Stimulated activated CD4-positive, alpha-beta T cell treated with anti-CD3 and anti-CD28 coated beads, Interleukin-4, amount 100 ng/mL, for 48 hours (primary cell): Measurements from ENCODE around the gene CUEDC1.
A peak's percentile ranks its signal among the peaks of the same experiment; 100 is the strongest.
"Not testable (repeated sequence)": the region's sequence is repeated elsewhere in the genome, so short reads cannot be mapped to it uniquely, and the experiment has no call there.

Source experiments
- DNase-seq, 2 donors: peaks; one replicate each; pipeline ENCODE4 v3.0.0-alpha.2; 2020; ENCODE audit warnings: low read depth in 2 of 2

The CUEDC1 gene

GRCh38 chr17:57861790-57862693 is 93.2 kb downstream of the CUEDC1 start:
- no peak for DNase-seq

DNA sequence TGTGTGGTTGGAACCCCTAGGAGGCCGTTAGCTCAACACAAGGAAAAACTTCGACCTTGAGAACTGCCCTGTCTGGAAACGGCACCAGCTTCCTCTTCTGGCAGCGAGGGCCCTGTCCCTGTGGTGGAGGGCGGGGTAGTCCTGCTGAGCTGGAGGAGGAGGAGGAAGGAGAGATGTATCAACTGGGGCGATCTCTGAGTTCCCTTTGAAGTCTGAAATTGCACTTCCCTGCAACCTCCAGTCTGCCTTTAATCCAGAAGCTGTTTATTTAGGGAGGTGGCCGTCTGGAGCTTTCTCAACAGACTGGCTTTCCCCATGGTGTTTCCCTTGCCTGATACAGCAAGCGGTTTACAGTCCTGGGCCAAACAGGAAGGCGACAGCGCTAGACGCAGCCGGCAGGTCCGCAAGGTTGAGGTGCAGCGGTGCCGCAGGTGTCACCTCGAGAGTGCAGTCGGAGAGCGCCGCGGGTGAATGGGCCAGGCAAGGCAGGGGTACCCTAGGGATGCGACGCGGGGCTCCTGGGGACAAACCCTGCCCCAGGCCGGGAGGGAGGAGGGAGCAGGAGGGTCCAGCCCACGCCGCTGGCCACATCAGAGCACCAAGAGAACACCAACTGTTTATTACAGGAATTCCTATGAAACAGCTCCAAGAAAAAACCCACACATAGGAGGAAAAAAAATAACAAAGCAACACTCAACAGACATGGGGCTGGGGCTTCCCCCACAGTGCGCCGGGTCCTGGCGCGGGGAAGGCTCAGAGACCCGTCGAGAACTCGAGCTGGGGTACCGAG is 94.0 kb downstream of the CUEDC1 start:
- no peak for DNase-seq

DNA sequence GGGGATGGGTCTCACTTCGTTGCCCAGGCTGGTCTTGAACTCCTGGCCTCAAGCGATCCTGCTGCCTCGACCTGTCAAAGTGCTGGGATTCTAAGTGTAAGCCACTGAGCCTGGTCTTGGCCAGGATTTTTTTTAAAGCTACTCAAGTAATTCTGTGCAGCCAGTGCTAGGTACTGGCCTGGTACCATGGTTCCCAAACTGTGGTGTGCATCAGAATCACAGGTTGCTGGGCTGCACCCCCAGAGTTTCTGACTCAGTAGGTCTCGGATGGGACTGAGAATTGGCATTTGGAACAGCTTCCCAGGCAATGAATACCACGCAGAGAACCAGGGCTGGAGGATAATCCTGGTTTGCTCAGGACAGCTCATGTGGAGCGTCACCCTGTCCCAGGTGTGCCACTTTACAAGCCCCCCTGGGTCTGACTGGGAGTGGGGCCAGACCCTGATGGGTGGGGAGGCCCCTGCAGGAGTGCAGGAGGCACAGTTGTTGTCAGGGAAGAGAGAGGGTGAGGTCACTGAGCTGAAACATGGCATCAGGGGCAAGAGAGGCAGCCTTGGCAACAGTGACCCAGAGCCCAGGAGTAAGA is 94.7 kb downstream of the CUEDC1 start:
- DNase-seq: no peak

GRCh38 chr17:57859601-57860413 is 95.4 kb downstream of the CUEDC1 start:
- DNase-seq: no peak

GRCh38 chr17:57858838-57859237 is 96.4 kb downstream of the CUEDC1 start:
- no peak for DNase-seq

DNA sequence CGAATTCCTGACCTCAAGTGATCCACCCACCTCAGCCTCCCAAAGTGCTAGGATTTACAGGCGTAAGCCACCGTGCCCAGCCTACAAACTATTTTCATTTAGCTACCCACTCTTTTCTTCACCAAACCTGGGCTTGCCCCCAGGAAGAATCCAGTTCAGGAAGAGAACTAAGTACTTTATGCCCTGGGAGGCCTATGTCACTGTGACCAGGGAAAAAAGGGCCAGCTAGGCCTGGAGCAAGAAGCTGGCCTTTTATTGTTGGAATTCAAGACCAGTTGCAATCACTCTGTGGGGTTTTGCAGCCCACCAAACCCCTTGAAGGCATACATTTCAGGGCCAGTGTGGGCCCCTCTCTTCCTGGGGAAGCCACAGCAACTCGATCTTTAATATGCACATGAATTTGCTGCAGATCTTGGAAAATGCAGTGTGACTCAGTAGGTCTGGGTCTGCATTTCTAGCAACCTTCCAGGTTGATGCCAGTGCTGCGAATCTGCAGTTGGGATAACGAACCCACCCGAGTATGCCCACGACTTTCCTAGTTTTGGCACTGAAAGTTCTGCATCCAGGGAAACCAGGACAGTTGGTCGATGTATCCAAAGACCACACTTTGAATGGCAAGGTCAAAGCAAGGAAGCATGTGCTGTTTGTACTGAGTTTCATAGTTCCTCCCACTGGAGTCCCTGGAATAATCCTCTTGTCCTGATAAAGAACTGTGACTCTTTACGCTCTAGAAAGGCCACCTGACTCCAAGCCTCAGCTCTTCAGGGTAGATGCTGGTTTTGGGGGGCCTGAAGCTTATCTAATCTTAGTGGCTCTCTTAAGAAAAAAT is 98.2 kb downstream of the CUEDC1 start:
- no peak for DNase-seq

GRCh38 chr17:57855391-57856035 is 99.7 kb downstream of the CUEDC1 start:
- no peak for DNase-seq

DNA sequence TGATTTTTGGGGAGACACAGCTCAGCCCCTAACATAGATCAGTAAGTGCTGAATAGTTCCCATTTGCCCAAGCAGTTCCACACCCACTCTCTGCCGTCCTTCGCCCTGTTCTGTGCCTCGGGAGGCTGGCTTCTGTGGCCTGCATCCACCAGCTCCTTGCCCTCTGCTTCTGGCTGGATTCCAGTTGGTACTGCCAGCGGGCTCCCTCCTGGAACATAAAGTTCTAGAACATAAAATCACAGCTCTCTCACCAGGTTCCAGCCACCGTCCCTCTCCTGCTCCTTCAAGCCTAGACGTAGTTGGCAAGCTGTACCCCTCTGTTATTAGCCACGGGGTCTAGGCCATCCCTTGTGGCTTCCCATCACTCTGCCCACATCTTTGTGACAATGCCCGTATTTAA is 101.5 kb downstream of the CUEDC1 start:
- no peak for DNase-seq

DNA sequence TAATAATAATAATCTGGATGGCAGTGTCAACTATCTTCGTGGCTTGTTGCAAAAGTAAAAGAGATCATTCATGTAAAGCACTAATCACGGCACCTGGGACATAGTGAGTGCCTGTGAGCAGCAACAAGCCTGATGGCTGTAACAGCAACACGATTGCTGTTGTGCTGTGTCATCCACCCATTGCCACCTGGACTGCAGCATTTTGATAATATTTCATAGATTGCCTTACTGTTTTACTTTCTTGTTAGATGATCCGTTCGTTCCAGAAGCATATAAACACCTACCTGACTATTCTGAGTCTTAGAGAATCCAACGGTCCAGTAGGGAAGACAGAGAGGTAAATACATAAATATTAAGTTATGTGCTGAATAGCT is 102.3 kb downstream of the CUEDC1 start:
- no peak for DNase-seq

GRCh38 chr17:57852092-57852954 is 102.9 kb downstream of the CUEDC1 start:
- no peak for DNase-seq

DNA sequence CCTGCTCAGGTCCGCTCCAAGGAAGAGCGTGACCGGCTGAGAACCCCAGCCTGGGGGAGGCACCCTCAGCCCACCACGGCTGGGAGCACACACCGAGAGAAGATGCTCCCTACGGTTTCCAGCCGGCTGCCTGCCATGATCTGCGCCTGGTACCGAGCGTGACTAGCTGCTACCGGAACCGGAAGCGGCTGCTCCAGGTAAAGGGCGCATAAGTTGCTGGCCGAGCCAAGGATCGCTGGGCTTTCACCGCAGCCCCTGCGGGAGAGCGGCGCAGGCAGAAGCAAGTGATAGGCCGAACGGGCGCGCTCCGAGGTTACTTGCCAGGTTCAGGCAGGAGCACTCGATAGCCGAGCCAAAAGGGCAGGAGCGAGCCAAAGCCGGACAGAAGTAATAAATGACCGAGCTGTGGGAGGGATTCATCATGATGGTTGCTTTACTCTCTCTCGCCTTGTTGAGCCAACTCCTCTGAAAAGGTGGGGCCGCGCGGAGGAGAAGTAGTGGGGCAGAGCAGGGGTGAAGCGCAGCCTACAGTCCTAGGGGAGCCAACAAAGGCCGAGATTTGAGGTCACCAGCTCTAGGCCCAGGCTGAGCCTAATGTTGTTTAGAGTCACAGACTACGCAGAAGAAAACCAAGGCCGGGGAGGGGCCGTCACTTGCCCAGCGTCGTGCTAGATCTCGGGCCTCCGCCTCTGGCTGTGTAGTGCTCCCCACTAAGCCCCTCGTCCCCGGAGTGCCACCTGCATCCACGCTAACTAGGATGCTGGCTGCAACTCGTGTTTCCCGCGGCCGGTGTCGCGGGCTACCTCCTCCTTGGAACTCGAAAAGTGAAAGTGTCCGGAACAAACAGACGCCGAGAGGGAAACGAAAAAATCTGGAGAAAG is 105.1 kb downstream of the CUEDC1 start, which contains the start of gene MRPS23:
Gene MRPS23, minus strand, starts transcription at position 171 of the 881 bp plus-strand sequence. Its CDS starts 34 bp downstream, at position 137.
- DNase-seq: peak; percentile 90 to 96

- DNase-seq: no peak
Observed at GRCh38 chr17:57849163-57849873, 105.9 kb downstream of the CUEDC1 start.

DNA sequence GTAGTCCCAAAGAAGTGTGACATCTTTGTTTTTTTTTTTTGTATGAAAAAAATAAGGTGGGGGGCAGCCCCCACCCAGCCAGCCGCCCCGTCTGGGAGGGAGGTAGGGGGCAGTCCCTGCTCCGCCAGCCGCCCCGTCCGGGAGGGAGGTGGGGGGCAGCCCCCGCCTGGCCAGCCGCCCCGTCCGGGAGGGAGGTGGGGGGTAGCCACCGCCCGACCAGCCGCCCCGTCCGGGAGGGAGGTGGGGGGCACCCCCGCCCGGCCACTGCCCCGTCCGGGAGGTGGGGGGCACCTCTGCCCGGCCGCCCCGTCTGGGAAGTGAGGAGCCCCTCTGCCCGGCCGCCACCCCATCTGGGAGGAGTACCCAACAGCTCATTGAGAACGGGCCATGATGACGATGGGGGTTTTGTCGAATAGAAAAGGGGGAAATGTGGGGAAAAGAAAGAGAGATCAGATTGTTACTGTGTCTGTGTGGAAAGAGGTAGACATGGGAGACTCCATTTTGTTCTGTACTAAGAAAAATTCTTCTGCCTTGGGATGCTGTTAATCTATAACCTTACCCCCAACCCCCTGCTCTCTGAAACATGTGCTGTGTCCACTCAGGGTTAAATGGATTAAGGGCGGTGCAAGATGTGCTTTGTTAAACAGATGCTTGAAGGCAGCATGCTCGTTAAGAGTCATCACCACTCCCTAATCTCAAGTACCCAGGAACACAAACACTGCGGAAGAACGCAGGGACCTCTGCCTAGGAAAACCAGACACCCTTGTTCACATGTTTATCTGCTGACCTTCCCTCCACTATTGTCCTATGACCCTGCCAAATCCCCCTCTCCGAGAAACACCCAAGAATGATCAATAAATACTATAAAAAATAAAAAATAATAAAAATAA is 108.9 kb downstream of the CUEDC1 start:
- DNase-seq: not testable (repeated sequence)

- DNase-seq: no peak
Observed at GRCh38 chr17:57842280-57842679, 112.9 kb downstream of the CUEDC1 start.

- DNase-seq: no peak
Observed at GRCh38 chr17:57839571-57839923, 115.7 kb downstream of the CUEDC1 start.

DNA sequence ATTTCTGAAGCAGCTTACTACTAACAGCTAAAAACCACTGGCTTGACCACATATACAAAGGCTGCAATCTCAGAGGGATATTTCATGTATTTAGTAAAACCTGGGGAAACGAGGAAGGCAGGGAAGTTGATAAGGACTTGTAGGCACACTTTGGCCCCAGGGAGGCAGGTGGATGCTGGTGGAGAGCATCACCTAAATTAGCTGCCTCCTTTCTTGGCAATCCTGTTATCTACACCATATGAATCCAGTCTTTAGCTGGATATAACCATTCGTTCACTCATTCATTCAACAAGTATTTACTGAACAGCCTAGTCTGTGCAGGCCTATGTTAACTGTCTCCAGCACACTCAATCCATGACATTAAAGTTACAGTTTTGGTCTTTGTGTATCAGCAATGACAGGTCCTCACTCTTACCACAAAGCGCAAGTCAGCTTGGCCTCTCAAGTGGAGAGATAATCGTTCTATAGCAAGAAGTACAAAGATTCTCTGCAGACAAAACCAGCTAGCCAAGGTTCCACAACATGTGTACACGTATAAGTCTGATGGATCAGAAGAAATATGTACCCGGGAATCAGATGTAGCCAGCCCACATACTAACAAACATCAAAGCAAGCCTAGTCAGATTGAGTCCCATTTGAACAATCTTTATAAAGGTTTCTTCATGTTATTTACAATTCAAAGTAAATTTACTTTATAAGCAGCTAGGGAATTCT is 116.2 kb downstream of the CUEDC1 start:
- DNase-seq: no peak
